ENCODE measurements around the gene PLVAP.

PLVAP gene

GRCh38 chr19:17357078-17357666 is 20.0 kb downstream of the PLVAP start:
- DNase-seq: no peak

GRCh38 chr19:17353386-17353785 is 23.8 kb downstream of the PLVAP start:
- DNase-seq: no peak

- DNase-seq: no peak
These were observed 24.4 kb downstream of the PLVAP start for GRCh38 chr19:17352608-17353280.

GRCh38 chr19:17351815-17352435 is 25.2 kb downstream of the PLVAP start:
- no peak for DNase-seq

GRCh38 chr19:17348700-17349099 is 28.4 kb downstream of the PLVAP start:
- DNase-seq: no peak

- DNase-seq: no peak
These were observed 29.3 kb downstream of the PLVAP start for GRCh38 chr19:17347877-17348276.

- peak; percentile 17 for DNase-seq
These were observed 29.8 kb downstream of the PLVAP start for GRCh38 chr19:17347361-17347760.

- peak; percentile 83 for DNase-seq
These were observed 31.0 kb downstream of the PLVAP start for GRCh38 chr19:17346109-17346671.

- DNase-seq: no peak
These were observed 35.3 kb downstream of the PLVAP start for GRCh38 chr19:17341845-17342244.

GRCh38 chr19:17341386-17341785 is 35.8 kb downstream of the PLVAP start:
- no peak for DNase-seq

GRCh38 chr19:17340871-17341357 is 36.2 kb downstream of the PLVAP start:
- DNase-seq: no peak

GRCh38 chr19:17340302-17340870 is 36.8 kb downstream of the PLVAP start:
- DNase-seq: peak; percentile 23

- DNase-seq: no peak
These were observed 37.9 kb downstream of the PLVAP start for GRCh38 chr19:17339088-17339741.

- DNase-seq: no peak
These were observed 38.6 kb downstream of the PLVAP start for GRCh38 chr19:17338433-17339078.

- no peak for DNase-seq
These were observed 39.3 kb downstream of the PLVAP start for GRCh38 chr19:17337675-17338432.

- peak; percentile 98 for DNase-seq
These were observed 40.1 kb downstream of the PLVAP start, which contains the start of gene GTPBP3 for GRCh38 chr19:17336872-17337674. TSS of gene GTPBP3 (plus strand) at chr19:17337553. CDS start at chr19:17337612, 59 bp downstream.

GRCh38 chr19:17335575-17335974 is 41.6 kb downstream of the PLVAP start:
- DNase-seq: no peak

- DNase-seq: peak; percentile 96
These were observed 42.4 kb downstream of the PLVAP start, which contains the start of gene ANO8 for GRCh38 chr19:17334414-17335409. TSS of gene ANO8 (minus strand) at chr19:17334855. CDS start at chr19:17334670, 185 bp downstream.

Data from suppressor macrophage treated with lipopolysaccharide for 4 hours (primary cell).